Mucosa of rectum (tissue), 2 donors: ENCODE data around the gene METTL22.

Experiments used
- H3K27ac ChIP-seq, 2 donors: one replicate each; pipeline ENCODE4 v1.7.0; 2013; ENCODE audit warnings: inconsistent platforms in 2 of 2, low read depth in 2 of 2, low read length in 2 of 2
- H3K27me3 ChIP-seq, 2 donors: one replicate each; pipeline ENCODE4 v1.7.0; 2013; ENCODE audit warnings: low read length in 2 of 2; ENCODE audit not compliant: control insufficient read depth in 2 of 2, insufficient read depth in 2 of 2
- H3K36me3 ChIP-seq, 2 donors: one replicate each; pipeline ENCODE4 v1.7.0; 2013; ENCODE audit warnings: low read length in 2 of 2; ENCODE audit not compliant: control insufficient read depth in 2 of 2, insufficient read depth in 2 of 2
- H3K4me1 ChIP-seq, 2 donors: one replicate each; pipeline ENCODE4 v1.7.0; 2013; ENCODE audit warnings: low read length in 2 of 2, mild to moderate bottlenecking in 1 of 2; ENCODE audit not compliant: control insufficient read depth in 2 of 2, insufficient read depth in 2 of 2
- H3K4me3 ChIP-seq, 2 donors: one replicate each; pipeline ENCODE4 v1.7.0; 2013; ENCODE audit warnings: low read length in 2 of 2
- H3K9ac ChIP-seq, 2 donors: one replicate each; pipeline ENCODE4 v1.7.0; 2013; ENCODE audit warnings: low read length in 2 of 2, low read depth in 1 of 2, mild to moderate bottlenecking in 1 of 2
- H3K9me3 ChIP-seq, 2 donors: one replicate each; pipeline ENCODE4 v1.7.0; 2013; ENCODE audit warnings: low read length in 2 of 2; ENCODE audit not compliant: control insufficient read depth in 2 of 2
- donor health status: healthy.
- donor health status: Normal muscosa, but diverticular disease.

Gene METTL22

DNA sequence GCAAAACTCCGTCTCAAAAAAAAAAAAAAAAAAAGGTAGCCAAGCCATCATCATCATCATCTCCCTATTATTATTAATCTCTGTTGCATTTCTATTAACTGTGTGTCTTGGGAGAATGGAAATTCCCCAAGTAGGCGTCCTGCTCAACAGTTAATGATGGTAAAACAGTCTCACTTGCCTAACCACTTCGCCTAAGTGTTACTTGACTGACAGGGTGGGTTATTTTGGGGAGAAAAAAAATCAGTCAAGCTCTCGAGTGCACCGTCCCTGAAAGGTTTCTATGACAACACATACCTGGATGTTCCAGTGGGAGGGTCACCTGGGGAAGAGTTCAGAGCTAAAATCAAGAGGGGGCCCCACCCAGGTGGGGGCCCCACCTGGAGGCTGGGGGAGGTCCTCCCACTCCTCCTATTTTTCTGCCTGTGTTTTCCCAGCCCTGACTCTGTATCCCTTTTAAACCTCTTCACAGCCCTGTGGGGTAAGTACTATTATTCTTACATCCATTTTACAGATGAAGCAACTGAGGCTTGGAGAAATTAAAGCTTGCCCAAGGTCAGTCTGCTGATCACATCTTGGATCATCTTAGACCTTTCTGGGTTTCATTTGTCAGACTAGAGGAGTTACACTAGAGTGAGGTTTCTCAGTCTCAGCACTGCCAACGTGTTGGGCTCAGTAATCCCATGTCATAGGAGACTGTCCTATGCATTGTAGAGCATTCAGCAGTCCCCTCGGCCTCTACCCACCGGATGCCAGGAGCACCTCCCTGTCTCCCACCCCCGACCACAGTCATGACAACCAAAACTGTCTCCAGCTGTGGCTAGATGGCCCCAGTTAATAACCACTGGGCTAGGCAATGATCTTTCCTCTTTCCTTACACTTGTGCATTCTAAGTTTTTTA is 41.9 kb downstream of the METTL22 start:
- Histone ChIP-seq H3K4me3 (no peak overlapping the region), H3K36me3 (peaks cover 0 to 12% of the 10 kb centered on the region in 2 donors), H3K4me1 (no peaks in the 10 kb centered on the region), H3K9ac (no peak overlapping the region), H3K27ac (no peak overlapping the region), H3K9me3 (no peaks in the 10 kb centered on the region), H3K27me3 (no peaks in the 10 kb centered on the region)

DNA sequence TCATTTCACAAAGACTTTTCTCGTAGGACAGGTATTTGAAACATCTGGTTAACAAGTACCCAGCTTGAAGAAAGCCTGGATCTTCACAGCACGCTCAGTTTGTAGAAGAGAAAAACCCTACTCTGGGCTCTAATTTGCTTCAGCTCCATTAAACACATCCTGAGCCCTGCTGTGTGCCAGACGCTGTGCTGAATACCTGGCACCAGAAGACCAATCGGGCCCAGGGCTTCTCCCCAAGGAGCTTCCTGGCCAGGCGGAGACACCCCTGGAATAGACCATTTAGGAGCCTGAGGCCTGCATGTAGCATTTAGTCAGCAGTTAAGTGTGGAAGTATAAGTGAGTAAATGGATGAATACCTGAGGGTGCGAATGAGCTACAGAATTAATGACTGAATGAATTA is 44.0 kb downstream of the METTL22 start:
- Histone ChIP-seq H3K9me3 (no peaks in the 10 kb centered on the region), H3K27me3 (no peaks in the 10 kb centered on the region), H3K27ac (no peak overlapping the region), H3K4me3 (no peak overlapping the region), H3K4me1 (no peaks in the 10 kb centered on the region), H3K36me3 (peaks cover 0 to 14% of the 10 kb centered on the region in 2 donors), H3K9ac (no peak overlapping the region)

DNA sequence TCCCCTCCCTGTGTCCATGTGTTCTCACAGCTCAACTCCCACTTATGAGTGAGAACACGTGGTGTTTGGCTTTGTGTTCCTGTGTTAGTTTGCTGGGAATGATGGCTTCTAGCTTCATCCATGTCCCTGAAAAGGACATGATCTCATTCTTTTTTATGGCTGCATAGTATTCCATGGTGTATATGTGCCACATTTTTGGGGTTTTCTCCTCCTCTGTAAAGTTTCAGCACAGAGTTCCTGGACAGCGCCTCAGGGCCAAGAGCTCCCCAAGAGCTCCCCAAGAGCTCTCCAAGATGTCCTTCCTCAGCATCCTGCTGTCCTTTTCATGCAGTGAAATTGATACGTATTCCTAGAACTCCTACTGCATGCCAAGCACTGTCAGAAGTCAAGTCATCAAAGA is 46.0 kb downstream of the METTL22 start:
- Histone ChIP-seq H3K9me3 (no peaks in the 10 kb centered on the region), H3K4me3 (no peak overlapping the region), H3K27me3 (no peaks in the 10 kb centered on the region), H3K4me1 (no peaks in the 10 kb centered on the region), H3K36me3 (peaks cover 0 to 16% of the 10 kb centered on the region in 2 donors), H3K9ac (no peak overlapping the region), H3K27ac (no peak overlapping the region)

DNA sequence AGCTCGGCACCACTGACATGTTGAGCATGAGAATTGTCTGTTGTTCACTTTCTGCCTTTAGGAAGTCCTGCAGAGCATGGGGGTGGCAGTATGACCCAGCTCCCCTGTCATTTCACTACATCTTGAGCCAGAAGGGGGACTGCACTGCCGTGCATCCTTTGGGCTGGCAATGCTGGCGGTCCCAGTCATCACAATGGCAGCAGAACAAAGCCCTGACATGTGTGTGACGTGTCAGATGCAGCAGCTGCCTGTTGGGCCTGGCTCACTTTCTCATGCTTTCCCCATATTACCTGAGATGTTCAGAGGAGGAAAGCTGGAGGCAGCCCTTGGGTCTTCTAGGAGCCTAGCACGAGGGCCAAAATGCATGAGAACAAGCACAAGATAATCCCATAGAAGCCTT is 46.6 kb downstream of the METTL22 start:
- no peak overlapping the region for H3K4me3 ChIP-seq
- H3K27me3 ChIP-seq, result no peaks in the 10 kb centered on the region
- no peaks in the 10 kb centered on the region for H3K4me1 ChIP-seq
- peaks cover 0 to 16% of the 10 kb centered on the region in 2 donors for H3K36me3 ChIP-seq
- H3K9ac ChIP-seq, result no peak overlapping the region
- H3K27ac ChIP-seq, result no peak overlapping the region
- H3K9me3 ChIP-seq, result no peaks in the 10 kb centered on the region

DNA sequence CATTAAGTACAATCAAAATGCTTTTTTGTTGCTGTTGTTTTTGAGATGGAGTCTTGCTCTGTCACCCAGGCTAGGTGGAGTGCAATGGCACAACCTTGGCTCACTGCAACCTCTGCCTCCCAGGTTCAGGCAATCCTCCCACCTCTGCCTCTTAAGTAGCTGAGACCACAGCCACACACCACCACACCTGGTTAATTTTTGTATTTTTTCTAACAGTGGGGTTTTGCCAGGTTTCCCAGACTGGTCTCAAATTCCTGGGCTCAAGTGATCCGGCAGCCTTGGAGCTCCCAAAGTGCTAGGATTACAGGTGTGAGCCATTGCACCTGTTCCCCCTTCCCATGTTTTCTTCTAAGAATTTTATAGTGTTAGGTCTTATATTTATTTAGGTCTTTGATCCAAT is 48.0 kb downstream of the METTL22 start:
- no peaks in the 10 kb centered on the region for H3K4me1 ChIP-seq
- no peak overlapping the region for H3K9ac ChIP-seq
- H3K36me3 ChIP-seq, result peaks cover 0 to 11% of the 10 kb centered on the region in 2 donors
- H3K9me3 ChIP-seq, result no peaks in the 10 kb centered on the region
- no peak overlapping the region for H3K27ac ChIP-seq
- no peak overlapping the region for H3K4me3 ChIP-seq
- no peaks in the 10 kb centered on the region for H3K27me3 ChIP-seq

DNA sequence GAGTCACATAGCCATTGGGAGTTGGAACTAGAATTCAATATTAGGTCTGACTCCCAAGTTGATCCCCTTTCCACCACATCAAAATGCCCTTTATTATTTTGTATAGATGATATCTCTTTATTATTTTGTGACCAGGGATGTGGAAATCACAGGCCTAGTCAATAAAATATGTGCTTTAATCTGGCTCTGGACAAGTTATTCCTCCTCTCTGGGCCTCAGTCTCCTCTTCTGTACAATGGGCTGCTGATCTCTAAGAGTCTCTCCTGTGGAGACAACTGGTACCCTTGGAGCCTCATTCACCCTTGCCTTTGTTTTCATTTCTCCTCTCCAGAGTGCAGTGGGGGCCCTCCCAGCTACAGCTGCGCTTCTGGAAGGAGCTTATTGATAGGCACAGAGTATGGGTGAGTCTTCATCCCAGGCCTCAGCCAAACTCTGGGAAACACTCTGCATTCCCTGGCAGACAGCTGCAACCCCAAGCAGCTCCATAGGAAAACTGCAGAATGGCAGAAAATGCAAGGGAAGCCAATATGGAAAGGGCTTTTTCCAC is 48.6 kb downstream of the METTL22 start:
- Histone ChIP-seq H3K9me3 (no peaks in the 10 kb centered on the region), H3K36me3 (peaks cover 0 to 6% of the 10 kb centered on the region in 2 donors), H3K27me3 (no peaks in the 10 kb centered on the region), H3K4me1 (peaks cover 3 to 6% of the 10 kb centered on the region in 2 donors), H3K27ac (no peak overlapping the region), H3K4me3 (no peak overlapping the region), H3K9ac (no peak overlapping the region)

DNA sequence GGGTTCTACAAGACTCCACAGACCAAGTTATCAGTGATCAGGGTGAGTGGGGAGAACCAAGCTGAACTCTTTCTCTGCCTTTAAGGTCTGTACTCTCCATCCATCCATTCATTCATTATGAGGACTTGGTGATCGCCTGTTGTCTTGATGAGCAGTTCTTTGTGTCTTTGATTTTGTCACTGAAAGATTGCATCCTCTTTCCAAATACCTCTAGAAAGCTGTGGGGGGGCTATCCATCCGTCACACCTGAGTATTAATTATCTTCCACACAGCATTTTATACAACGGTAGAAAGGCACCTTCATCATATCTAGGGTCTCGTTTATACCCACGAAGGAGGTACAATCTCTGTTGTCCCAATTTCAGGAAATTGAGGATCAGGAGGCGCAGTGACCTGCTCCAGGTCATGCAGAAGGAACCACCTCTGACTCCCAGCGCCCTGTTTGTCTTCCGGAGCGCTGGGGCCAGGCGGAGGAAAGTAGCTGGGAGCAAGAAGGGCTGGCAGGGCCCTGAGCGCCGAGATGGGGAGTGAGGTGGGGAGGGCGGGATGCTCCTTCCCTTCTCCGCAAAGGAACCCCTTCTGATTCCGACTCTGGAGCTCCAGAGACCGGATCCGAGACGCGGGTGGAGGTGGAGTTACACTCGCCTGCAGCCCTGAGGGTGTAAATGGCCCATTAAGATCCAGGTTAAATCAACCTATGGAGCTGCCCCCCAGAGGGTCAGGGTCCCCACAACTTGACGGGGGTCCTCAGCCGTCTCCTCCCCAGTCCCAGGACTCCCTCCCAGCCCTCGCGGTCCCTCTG is 52.3 kb downstream of the METTL22 start:
- Histone ChIP-seq H3K9ac (peak overlapping the region; percentile 52 to 70), H3K27ac (no peak overlapping the region)

DNA sequence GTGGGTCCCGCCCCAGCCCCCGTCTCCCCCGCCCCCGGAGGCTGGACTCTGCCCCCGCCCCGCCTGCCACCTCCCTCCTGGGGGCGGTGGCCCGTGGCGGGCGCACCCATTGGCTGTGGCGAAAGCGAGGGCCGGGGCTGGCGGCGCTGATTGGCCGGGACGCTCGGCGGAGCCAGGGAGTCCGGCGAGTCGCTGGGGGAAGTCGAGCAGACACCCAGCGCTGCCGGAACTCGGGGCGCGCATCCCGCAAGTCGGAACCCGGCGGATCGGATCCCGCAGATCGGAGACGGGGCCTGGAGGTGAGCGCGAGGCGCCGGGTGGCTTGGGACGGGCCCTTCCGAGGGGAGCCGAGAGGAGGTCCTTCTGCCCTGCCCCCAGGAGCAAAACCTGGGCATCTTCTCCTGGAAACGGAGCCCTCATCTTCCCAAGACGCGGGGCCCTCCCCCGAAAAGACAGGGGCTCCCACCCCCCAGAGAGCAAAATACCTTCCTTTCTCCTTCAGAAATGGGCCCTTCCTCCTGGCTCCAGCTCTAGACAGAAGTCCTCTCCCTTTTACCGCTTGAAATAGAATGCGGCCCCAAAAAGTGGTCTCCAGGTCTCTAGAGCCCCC is 53.0 kb downstream of the METTL22 start, which contains the start of gene ABAT:
Gene ABAT (plus strand): TSS at position 205 of the 610 bp plus-strand sequence. CDS start 61,123 bp downstream, outside the sequence.
- Histone ChIP-seq H3K36me3 (peaks cover 0 to 3% of the 10 kb centered on the region in 2 donors), H3K27me3 (no peaks in the 10 kb centered on the region), H3K4me1 (peaks cover 6 to 9% of the 10 kb centered on the region in 2 donors), H3K9ac (peak within 1 kb of the TSS; percentile 70 to 71), H3K9me3 (no peaks in the 10 kb centered on the region), H3K4me3 (peak within 1 kb of the TSS; percentile 80 to 81), H3K27ac (no peak within 1 kb of the TSS)

More for the DNA sequence above, 52.3 kb downstream of the METTL22 start:
- H3K4me3 ChIP-seq, result peak overlapping the region; percentile 63 to 78
- H3K9me3 ChIP-seq, result no peaks in the 10 kb centered on the region
- peaks cover 6 to 9% of the 10 kb centered on the region in 2 donors for H3K4me1 ChIP-seq
- H3K27me3 ChIP-seq, result no peaks in the 10 kb centered on the region
- H3K36me3 ChIP-seq, result peaks cover 0 to 3% of the 10 kb centered on the region in 2 donors

DNA sequence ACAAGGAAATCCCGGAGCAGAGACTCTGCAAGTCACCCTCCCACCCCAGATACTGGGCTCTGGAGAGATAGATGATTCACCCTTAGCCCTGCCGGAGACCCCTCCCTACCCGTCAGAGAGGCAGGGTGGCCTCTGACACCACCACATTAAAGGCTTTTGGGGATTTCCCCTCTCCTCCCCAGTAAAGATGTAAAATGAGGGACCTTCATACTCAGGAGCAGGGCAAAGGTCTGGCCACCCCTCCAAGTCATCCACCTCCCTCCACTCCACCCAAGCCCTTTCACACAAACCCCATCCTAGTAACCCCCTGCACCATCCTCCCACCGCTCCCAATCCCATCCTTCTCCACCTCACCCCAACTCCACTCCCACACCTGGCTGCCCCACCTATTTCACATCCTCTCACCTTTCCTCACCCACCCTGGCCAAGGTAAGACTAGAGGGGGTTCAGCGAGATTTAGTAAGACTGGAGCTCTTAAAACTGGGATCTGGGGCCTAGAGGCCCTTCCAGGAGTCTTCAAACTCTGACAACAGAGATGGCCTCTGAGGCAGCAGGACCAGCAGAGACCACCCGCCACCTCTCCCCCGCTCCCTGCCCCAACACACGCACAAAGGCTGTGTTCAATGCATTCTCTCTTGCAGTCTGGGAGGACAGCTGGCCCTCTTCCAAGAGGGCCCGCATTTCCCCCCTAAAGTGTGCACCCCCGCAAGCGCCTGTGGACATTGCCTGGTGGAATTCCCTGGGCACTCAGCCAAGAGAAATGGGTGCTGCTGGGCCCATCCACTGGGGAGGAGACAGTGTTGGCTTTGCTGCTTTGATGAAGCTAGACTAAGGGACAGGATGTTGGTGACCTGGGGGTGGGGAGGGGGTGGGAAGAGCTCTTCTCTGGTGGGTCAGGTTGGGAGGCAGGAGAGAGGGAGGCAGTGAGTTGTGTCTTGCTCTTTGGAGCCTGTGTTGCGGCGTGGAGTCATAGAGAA is 54.0 kb downstream of the METTL22 start:
- Histone ChIP-seq H3K9me3 (no peaks in the 10 kb centered on the region), H3K9ac (no peak overlapping the region), H3K36me3 (peaks cover 0 to 2% of the 10 kb centered on the region in 2 donors), H3K27me3 (no peaks in the 10 kb centered on the region), H3K27ac (no peak overlapping the region), H3K4me3 (peak overlapping the region; percentile 80 to 81), H3K4me1 (peaks cover 6 to 9% of the 10 kb centered on the region in 2 donors)
